Panc1 (cell line): ENCODE results near the gene CAPN7. TPM values are rescaled to one million over a fixed set of nuclear protein-coding genes. Genes with fewer than 3 reads are reported as not detected.

ENCODE experiments used
- ATAC-seq: fragments of 200-7000 bp; cut with Tn5 transposase; 2 replicates; pipeline ENCODE4 v1.9.1; 2020; ENCODE audit warnings: mild to moderate bottlenecking, moderate library complexity
- BruUV-seq: library from RNA; stranded (reverse); fragments of 400-500 nt; replicated peaks from 2 replicates; lab custom pipeline; 2021; lab: Mats Ljungman, UMichigan
- CTCF ChIA-PET: fragments of 300-600 bp; sonication (Branson Sonifier 250); formaldehyde crosslinking; loops from one replicate; lab custom pipeline; 2022; ENCODE audit warnings: antibody characterized with exemption; lab: Charles Lee
- POLR2A ChIA-PET: fragments of 300-600 bp; sonication (Branson Sonifier 250); formaldehyde crosslinking; loops from one replicate; lab custom pipeline; 2022; ENCODE audit warnings: antibody characterized with exemption; lab: Charles Lee
- DNase-seq: peaks from one replicate; pipeline ENCODE4 v3.0.0-alpha.2; 2010; ENCODE audit warnings: low read depth, low spot score
- H3K27ac ChIP-seq: 2 replicates; pipeline ENCODE4 v1.5.1; 2011; ENCODE audit warnings: mild to moderate bottlenecking, low read length, inconsistent platforms
- H3K27me3 ChIP-seq: fragments of 200-500 bp; sonication (Bioruptor generic); 2 replicates; pipeline ENCODE4 v1.6.0; 2014; ENCODE audit warnings: low read length, inconsistent platforms; ENCODE audit not compliant: control insufficient read depth, insufficient read depth
- H3K36me3 ChIP-seq: fragments of 200-500 bp; sonication (Bioruptor generic); 2 replicates; pipeline ENCODE4 v1.5.1; 2014; ENCODE audit warnings: inconsistent platforms, mild to moderate bottlenecking, low read length, moderate library complexity; ENCODE audit not compliant: control insufficient read depth, insufficient read depth
- H3K4me1 ChIP-seq: 2 replicates; pipeline ENCODE4 v1.5.1; 2011; ENCODE audit warnings: inconsistent platforms, mild to moderate bottlenecking, low read length, moderate library complexity; ENCODE audit not compliant: control insufficient read depth, insufficient read depth
- H3K4me3 ChIP-seq, 2 experiments: 2 replicates each; pipeline ENCODE4 v1.5.1; 2011 to 2012; ENCODE audit warnings: low read depth in 2 of 2, low read length in 2 of 2, mild to moderate bottlenecking in 2 of 2, inconsistent platforms in 1 of 2, moderate library complexity in 1 of 2
- H3K9me3 ChIP-seq: fragments of 200-500 bp; sonication (Bioruptor generic); 2 replicates; pipeline ENCODE4 v1.5.1; 2014; ENCODE audit warnings: low read depth, mild to moderate bottlenecking, inconsistent platforms, low read length, moderate library complexity; ENCODE audit not compliant: control insufficient read depth, insufficient read depth
- POLR2AphosphoS5 ChIP-seq: IDR thresholded peaks from 2 replicates; pipeline ENCODE4 v1.6.1; 2012; ENCODE audit warnings: mild to moderate bottlenecking, low read depth, low read length, moderate library complexity
- REST ChIP-seq, 2 experiments: IDR thresholded peaks; 2 replicates each; pipeline ENCODE4 v1.6.1; 2011 to 2012; ENCODE audit warnings: low read depth in 2 of 2, control low read depth in 1 of 2, low read length in 1 of 2, mild to moderate bottlenecking in 1 of 2, moderate library complexity in 1 of 2; ENCODE audit not compliant: insufficient read depth in 1 of 2
- SIN3A ChIP-seq: IDR thresholded peaks from 2 replicates; pipeline ENCODE4 v1.6.1; 2012; ENCODE audit warnings: low read depth, mild to moderate bottlenecking, low read length, moderate library complexity, borderline replicate concordance; ENCODE audit not compliant: insufficient read depth
- TCF7L2 ChIP-seq: IDR thresholded peaks from 2 replicates; pipeline ENCODE4 v1.6.1; 2011; ENCODE audit warnings: mild to moderate bottlenecking, low read depth, low read length, inconsistent platforms
- in situ Hi-C: cut with HindIII; loops from 2 replicates; pipeline ENCODE4 v1.10.0; 2016; ENCODE audit warnings: low sequenced_read_pairs, low pct_unique_long_range_greater_than_20kb
- intact Hi-C: fragments of 100-400 bp; cut with micrococcal nuclease; formaldehyde crosslinking; loops from one replicate; pipeline ENCODE4 v1.10.0; 2022; ENCODE audit not compliant: unreplicated experiment
- total RNA-seq: library from RNA; stranded (reverse); gene quantifications from one replicate; pipeline ENCODE4 v1.2.1, GENCODE V29; 2021; ENCODE audit not compliant: unreplicated experiment
- TF ChIP-seq, protein P1 (sequence below): fragments of 450-650 bp; IDR thresholded peaks from 2 replicates; pipeline ENCODE4 v1.5.1; 2017; ENCODE audit warnings: mild to moderate bottlenecking

The CAPN7 gene
- total RNA-seq, 1 experiment from 2014 or later = 26.5 TPM

DNA sequence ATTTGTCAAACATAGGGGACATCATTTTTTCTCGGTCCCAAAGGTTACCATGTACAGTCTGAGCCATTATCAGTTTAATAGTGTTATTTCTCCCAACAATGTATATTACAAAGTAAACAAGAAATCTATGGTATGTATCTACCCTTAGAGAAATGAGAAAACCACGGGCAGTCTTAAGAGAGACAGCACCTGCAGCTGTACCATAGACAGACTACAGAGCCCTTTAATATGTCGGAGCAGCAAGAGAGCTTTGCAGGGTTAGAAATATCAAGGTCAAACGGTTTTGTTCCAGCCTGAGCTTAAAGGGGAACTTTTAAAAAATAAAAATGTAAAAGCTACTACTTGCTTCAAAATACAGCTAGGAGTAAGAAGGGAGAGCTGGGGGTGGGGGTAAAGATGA is 73.2 kb downstream of the CAPN7 start:
- no peak for TF ChIP-seq TCF7L2
- TF ChIP-seq, protein P1, sequence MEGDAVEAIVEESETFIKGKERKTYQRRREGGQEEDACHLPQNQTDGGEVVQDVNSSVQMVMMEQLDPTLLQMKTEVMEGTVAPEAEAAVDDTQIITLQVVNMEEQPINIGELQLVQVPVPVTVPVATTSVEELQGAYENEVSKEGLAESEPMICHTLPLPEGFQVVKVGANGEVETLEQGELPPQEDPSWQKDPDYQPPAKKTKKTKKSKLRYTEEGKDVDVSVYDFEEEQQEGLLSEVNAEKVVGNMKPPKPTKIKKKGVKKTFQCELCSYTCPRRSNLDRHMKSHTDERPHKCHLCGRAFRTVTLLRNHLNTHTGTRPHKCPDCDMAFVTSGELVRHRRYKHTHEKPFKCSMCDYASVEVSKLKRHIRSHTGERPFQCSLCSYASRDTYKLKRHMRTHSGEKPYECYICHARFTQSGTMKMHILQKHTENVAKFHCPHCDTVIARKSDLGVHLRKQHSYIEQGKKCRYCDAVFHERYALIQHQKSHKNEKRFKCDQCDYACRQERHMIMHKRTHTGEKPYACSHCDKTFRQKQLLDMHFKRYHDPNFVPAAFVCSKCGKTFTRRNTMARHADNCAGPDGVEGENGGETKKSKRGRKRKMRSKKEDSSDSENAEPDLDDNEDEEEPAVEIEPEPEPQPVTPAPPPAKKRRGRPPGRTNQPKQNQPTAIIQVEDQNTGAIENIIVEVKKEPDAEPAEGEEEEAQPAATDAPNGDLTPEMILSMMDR = no peak
- TF ChIP-seq SIN3A = no peak
- TF ChIP-seq REST (IDR thresholded peaks at IDR 0.05; ENCODE audit: insufficient read depth in 1 of 2, low read depth in 2 of 2, low read length in 1 of 2) = no peak
- TF ChIP-seq POLR2AphosphoS5 = no peak
- POLR2A ChIA-PET = no interaction called here

DNA sequence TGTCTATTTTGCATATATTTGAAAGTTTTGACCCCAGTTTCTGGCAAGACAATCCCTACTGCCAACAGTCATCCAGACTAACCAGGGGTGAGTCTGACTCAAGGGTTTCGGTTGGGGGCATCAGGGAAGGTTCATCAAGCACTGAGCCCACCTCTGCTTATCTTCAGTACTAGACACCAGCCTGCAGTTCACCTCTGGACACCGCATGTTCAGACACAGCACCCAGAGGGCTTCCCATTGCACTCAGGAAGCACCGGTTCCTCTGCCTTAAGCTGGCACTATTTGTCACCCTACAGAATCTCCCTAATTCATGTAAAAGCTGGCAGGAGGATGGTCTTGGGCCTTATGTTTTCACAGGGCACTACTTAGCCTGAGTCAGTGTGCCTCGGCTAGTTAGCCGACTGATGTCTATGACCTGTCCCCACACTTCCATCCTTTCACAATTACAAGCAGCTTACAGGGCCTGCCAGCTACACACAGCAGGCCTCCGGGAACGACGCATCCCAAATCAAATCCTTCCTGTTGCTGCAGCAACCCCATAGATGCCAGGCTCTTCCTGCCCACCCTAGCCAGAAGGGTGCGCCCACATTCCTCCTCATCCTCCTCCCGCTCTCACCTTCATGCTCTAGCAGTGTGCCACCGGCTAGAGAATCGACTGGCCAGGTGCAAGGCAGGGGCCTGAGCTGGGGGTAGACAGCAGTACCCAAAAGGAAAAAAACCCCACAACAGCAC is 73.8 kb downstream of the CAPN7 start:
- H3K9me3 ChIP-seq = no peaks in the 10 kb centered on the region
- H3K4me3 ChIP-seq = no peak overlapping the region
- BruUV-seq = no TSS peak
- in situ Hi-C loops = no loop called here
- TF ChIP-seq POLR2AphosphoS5 (no peak), TCF7L2 (no peak), REST (IDR thresholded peaks at IDR 0.05; ENCODE audit: insufficient read depth in 1 of 2, low read depth in 2 of 2, low read length in 1 of 2) (no peak), SIN3A (no peak)
- TF ChIP-seq, protein P1 = no peak
- intact Hi-C loops = no loop called here
- POLR2A ChIA-PET = no interaction called here
- no peak overlapping the region for H3K27ac ChIP-seq
- no peaks in the 10 kb centered on the region for H3K4me1 ChIP-seq
- DNase-seq = no peak
- no peaks in the 10 kb centered on the region for H3K27me3 ChIP-seq
- ATAC-seq = no peak
- CTCF ChIA-PET = no interaction called here
- H3K36me3 ChIP-seq = no peaks in the 10 kb centered on the region

More for the DNA sequence above, 73.2 kb downstream of the CAPN7 start:
- no peak for ATAC-seq
- intact Hi-C loops = no loop called here
- no peak for DNase-seq
- CTCF ChIA-PET = interaction anchor here (0.6 kb wide), 1 partner anchor 52 kb away, joined by 4 read pairs; no protein-coding TSS in a partner anchor
- Histone ChIP-seq H3K4me1 (no peaks in the 10 kb centered on the region), H3K27me3 (no peaks in the 10 kb centered on the region), H3K36me3 (no peaks in the 10 kb centered on the region), H3K9me3 (no peaks in the 10 kb centered on the region), H3K4me3 (no peak overlapping the region), H3K27ac (no peak overlapping the region)
- in situ Hi-C loops = no loop called here
- no TSS peak for BruUV-seq
